ENCODE measurements around the gene PSENEN. TPM values are rescaled to one million over a fixed set of nuclear protein-coding genes. Genes with fewer than 3 reads are reported as not detected.

PSENEN gene
- total and polyA plus RNA-seq, 4 donors: 32.4 to 59.2 (median 35.0) TPM

DNA sequence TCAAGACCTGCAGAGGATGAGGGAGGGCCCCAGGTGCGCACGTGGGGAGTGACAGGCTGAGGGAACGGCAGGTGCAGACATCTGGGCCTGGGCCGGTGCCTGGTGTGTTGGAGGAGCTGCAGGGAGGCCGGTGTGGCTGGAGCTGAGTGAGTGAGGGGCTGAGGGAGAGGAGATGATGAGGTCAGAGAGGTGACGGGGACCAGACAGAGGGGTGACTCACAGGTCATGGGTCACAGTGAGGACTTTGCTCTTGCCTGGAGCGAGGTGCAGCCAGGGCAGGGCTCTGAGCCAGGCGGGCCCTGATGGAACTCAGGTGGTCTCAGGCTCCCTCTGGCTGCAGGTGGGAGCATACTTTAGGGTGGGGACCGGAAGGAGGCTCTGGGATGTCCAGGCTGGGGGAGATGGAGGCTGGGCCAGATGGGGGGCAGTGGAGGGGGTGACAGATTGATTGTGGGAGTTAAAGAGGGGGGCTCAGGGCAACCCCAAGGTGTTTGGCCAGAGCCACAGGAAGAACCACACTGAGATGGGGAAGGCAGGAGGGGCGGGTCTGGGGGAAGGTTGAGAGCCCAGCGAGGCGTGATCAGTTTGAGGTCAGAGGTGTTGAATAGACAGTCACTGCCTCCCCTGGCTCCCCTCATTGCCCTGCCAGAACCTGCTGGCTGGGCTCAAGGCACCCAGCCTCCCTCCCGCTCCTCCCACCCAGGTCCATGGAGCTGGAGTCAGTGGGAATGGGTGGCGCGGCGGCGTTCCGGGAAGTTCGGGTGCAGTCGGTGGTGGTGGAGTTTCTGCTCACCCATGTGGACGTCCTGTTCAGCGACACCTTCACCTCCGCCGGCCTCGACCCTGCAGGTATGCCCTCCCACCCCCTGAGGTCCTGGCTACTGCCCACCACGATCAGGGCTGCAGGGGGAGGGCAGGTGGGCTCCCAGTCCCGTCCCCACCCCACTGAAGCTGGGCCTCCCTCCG, 38.3 kb downstream of the PSENEN start:
- no peaks in the 10 kb centered on the region for H3K27me3 ChIP-seq (ENCODE audit: control insufficient read depth in 1 of 2, insufficient read depth in 2 of 2, low read length in 1 of 2)
- ATAC-seq (ENCODE audit: low FRiP score): no peak
- no peak overlapping the region for H3K27ac ChIP-seq (ENCODE audit: low read depth in 1 of 2, low read length in 2 of 2)
- H3K4me3 ChIP-seq (ENCODE audit: low read length in 2 of 2): no peak overlapping the region
- no peak for DNase-seq
- 80 to 84% methylated on average over 26 to 28 of the region's 28 CpGs for WGBS, 2 donors
- no peaks in the 10 kb centered on the region for H3K9me3 ChIP-seq (ENCODE audit: control insufficient read depth, low read length)
- intact Hi-C loops (cut with DNase I): no loop called here
- peaks cover 0 to 1% of the 10 kb centered on the region in 2 donors for H3K36me3 ChIP-seq (ENCODE audit: control insufficient read depth in 1 of 2, insufficient read depth in 2 of 2, low read length in 1 of 2)
- H3K4me1 ChIP-seq (ENCODE audit: control insufficient read depth in 1 of 2, insufficient read depth in 2 of 2, low read length in 2 of 2): no peaks in the 10 kb centered on the region

DNA sequence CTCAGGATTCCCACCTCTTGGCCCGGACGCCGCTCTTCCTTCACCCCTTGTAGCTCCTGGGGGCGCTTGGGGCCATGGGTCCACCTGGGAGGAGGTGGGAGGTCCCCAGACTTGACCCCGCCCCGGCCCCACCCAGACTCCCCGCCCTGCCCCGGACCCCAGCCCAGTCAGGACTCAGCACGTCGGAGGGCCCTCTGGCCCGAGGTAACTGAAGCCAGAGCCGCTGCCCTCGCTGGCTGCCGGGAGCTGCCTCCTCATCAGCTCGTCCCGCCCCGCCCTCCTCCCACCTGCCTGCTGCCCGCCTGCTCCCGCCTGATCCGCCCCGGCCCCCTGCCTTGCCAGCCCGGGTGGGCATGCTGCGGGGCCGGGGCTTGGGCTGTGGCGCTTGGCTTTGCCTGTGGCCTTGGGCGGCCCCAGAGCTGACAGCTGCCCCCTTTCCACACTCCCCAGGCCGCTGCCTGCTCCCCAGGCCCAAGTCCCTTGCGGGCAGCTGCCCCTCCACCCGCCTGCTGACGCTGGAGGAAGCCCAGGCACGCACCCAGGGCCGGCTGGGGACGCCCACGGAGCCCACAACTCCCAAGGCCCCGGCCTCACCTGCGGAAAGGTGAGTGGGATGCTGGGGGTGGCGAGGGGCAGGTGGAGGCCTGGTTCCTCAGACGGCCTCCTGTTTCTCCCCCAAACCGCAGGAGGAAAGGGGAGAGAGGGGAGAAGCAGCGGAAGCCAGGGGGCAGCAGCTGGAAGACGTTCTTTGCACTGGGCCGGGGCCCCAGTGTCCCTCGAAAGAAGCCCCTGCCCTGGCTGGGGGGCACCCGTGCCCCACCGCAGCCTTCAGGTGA, 39.3 kb downstream of the PSENEN start:
- Histone ChIP-seq H3K27me3 (ENCODE audit: control insufficient read depth in 1 of 2, insufficient read depth in 2 of 2, low read length in 1 of 2) (no peaks in the 10 kb centered on the region), H3K4me1 (ENCODE audit: control insufficient read depth in 1 of 2, insufficient read depth in 2 of 2, low read length in 2 of 2) (no peaks in the 10 kb centered on the region), H3K36me3 (ENCODE audit: control insufficient read depth in 1 of 2, insufficient read depth in 2 of 2, low read length in 1 of 2) (peaks cover 0 to 1% of the 10 kb centered on the region in 2 donors), H3K9me3 (ENCODE audit: control insufficient read depth, low read length) (no peaks in the 10 kb centered on the region), H3K27ac (ENCODE audit: low read depth in 1 of 2, low read length in 2 of 2) (no peak overlapping the region), H3K4me3 (ENCODE audit: low read length in 2 of 2) (no peak overlapping the region)
- WGBS, 2 donors: 76 to 77% methylated on average over 34 to 45 of the region's 45 CpGs
- intact Hi-C loops (cut with DNase I): no loop called here
- no peak for DNase-seq
- ATAC-seq (ENCODE audit: low FRiP score): no peak

DNA sequence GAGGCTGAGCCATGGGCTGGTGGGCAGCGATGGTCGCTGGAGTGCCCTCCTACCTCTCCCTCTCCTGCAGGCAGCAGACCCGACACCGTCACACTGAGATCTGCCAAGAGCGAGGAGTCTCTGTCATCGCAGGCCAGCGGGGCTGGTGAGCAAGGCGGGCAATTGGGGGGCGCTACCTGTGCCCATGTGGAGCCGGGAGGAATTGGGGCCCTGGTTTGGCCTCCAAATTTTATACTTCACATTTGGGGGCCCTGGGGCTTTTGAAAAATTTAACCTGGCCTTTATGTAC, 39.8 kb downstream of the PSENEN start:
- 84 to 86% methylated on average over 10 of the region's 10 CpGs for WGBS, 2 donors
- ATAC-seq (ENCODE audit: low FRiP score) (no peak), DNase-seq (no peak)
- Histone ChIP-seq H3K27me3 (ENCODE audit: control insufficient read depth in 1 of 2, insufficient read depth in 2 of 2, low read length in 1 of 2) (no peaks in the 10 kb centered on the region), H3K4me1 (ENCODE audit: control insufficient read depth in 1 of 2, insufficient read depth in 2 of 2, low read length in 2 of 2) (no peaks in the 10 kb centered on the region), H3K9me3 (ENCODE audit: control insufficient read depth, low read length) (no peaks in the 10 kb centered on the region), H3K27ac (ENCODE audit: low read depth in 1 of 2, low read length in 2 of 2) (no peak overlapping the region), H3K4me3 (ENCODE audit: low read length in 2 of 2) (no peak overlapping the region), H3K36me3 (ENCODE audit: control insufficient read depth in 1 of 2, insufficient read depth in 2 of 2, low read length in 1 of 2) (peaks cover 0 to 1% of the 10 kb centered on the region in 2 donors)
- intact Hi-C loops (cut with DNase I): no loop called here

DNA sequence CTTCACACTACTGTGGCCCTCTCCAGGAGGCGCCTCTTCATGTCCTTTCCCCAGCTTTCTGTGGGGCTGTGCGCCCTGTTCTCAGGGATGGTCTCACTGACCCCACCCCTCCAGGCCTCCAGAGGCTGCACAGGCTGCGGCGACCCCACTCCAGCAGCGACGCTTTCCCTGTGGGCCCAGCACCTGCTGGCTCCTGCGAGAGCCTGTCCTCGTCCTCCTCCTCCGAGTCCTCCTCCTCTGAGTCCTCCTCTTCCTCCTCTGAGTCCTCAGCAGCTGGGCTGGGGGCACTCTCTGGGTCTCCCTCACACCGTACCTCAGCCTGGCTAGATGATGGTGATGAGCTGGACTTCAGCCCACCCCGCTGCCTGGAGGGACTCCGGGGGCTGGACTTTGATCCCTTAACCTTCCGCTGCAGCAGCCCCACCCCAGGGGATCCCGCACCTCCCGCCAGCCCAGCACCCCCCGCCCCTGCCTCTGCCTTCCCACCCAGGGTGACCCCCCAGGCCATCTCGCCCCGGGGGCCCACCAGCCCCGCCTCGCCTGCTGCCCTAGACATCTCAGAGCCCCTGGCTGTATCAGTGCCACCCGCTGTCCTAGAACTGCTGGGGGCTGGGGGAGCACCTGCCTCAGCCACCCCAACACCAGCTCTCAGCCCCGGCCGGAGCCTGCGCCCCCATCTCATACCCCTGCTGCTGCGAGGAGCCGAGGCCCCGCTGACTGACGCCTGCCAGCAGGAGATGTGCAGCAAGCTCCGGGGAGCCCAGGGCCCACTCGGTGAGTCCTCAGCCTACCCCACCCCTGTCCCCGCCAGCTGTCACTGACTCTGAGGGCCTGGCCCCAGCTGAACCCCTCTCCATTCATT, 41.1 kb downstream of the PSENEN start:
- WGBS, 2 donors: 91 to 93% methylated on average over 21 to 31 of the region's 31 CpGs
- no peaks in the 10 kb centered on the region for H3K27me3 ChIP-seq (ENCODE audit: control insufficient read depth in 1 of 2, insufficient read depth in 2 of 2, low read length in 1 of 2)
- no peak overlapping the region for H3K27ac ChIP-seq (ENCODE audit: low read depth in 1 of 2, low read length in 2 of 2)
- no peaks in the 10 kb centered on the region for H3K9me3 ChIP-seq (ENCODE audit: control insufficient read depth, low read length)
- H3K4me1 ChIP-seq (ENCODE audit: control insufficient read depth in 1 of 2, insufficient read depth in 2 of 2, low read length in 2 of 2): no peaks in the 10 kb centered on the region
- no peak for DNase-seq
- no peaks in the 10 kb centered on the region for H3K36me3 ChIP-seq (ENCODE audit: control insufficient read depth in 1 of 2, insufficient read depth in 2 of 2, low read length in 1 of 2)
- no peak for ATAC-seq (ENCODE audit: low FRiP score)
- no peak overlapping the region for H3K4me3 ChIP-seq (ENCODE audit: low read length in 2 of 2)
- intact Hi-C loops (cut with DNase I): no loop called here

DNA sequence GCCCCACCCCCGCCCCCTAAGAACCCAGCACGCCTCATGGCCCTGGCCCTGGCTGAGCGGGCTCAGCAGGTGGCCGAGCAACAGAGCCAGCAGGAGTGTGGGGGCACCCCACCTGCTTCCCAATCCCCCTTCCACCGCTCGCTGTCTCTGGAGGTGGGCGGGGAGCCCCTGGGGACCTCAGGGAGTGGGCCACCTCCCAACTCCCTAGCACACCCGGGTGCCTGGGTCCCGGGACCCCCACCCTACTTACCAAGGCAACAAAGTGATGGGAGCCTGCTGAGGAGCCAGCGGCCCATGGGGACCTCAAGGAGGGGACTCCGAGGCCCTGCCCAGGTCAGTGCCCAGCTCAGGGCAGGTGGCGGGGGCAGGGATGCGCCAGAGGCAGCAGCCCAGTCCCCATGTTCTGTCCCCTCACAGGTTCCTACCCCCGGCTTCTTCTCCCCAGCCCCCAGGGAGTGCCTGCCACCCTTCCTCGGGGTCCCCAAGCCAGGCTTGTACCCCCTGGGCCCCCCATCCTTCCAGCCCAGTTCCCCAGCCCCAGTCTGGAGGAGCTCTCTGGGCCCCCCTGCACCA, 41.9 kb downstream of the PSENEN start:
- no peaks in the 10 kb centered on the region for H3K4me1 ChIP-seq (ENCODE audit: control insufficient read depth in 1 of 2, insufficient read depth in 2 of 2, low read length in 2 of 2)
- no peak overlapping the region for H3K27ac ChIP-seq (ENCODE audit: low read depth in 1 of 2, low read length in 2 of 2)
- no peaks in the 10 kb centered on the region for H3K36me3 ChIP-seq (ENCODE audit: control insufficient read depth in 1 of 2, insufficient read depth in 2 of 2, low read length in 1 of 2)
- no peak overlapping the region for H3K4me3 ChIP-seq (ENCODE audit: low read length in 2 of 2)
- ATAC-seq (ENCODE audit: low FRiP score) (no peak), DNase-seq (no peak)
- 92 to 94% methylated on average over 15 of the region's 15 CpGs for WGBS, 2 donors
- H3K27me3 ChIP-seq (ENCODE audit: control insufficient read depth in 1 of 2, insufficient read depth in 2 of 2, low read length in 1 of 2): no peaks in the 10 kb centered on the region
- no peaks in the 10 kb centered on the region for H3K9me3 ChIP-seq (ENCODE audit: control insufficient read depth, low read length)
- intact Hi-C loops (cut with DNase I): no loop called here

DNA sequence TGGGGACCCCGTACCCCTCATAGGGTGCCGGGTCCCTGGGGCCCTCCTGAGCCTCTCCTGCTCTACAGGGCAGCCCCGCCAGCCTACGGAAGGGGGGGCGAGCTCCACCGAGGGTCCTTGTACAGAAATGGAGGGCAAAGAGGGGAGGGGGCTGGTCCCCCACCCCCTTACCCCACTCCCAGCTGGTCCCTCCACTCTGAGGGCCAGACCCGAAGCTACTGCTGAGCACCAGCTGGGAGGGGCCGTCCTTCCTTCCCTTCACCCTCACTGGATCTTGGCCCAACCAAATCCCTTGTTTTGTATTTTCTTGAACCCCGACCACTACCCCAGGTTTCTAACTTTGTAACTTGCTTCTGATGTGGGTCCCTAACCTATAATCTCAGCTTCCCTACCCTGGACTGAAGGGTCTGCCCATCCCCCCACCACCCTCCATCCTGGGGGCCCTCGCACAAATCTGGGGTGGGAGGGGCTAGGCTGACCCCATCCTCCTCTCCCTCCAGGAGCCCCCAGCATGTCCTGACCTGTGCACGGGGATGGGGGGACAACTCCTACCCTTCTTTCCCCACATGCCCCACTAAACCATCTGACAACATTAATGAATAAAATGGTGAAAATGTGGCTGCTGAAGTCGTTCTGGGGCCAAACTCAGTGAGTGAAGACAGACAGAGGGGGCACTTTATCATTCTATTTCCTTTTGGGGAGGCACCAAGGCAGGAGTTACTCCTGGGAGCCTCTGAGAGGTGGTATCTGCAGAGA, 42.9 kb downstream of the PSENEN start:
- Histone ChIP-seq H3K27me3 (ENCODE audit: control insufficient read depth in 1 of 2, insufficient read depth in 2 of 2, low read length in 1 of 2) (no peaks in the 10 kb centered on the region), H3K27ac (ENCODE audit: low read depth in 1 of 2, low read length in 2 of 2) (no peak overlapping the region), H3K9me3 (ENCODE audit: control insufficient read depth, low read length) (no peaks in the 10 kb centered on the region), H3K4me1 (ENCODE audit: control insufficient read depth in 1 of 2, insufficient read depth in 2 of 2, low read length in 2 of 2) (no peaks in the 10 kb centered on the region), H3K4me3 (ENCODE audit: low read length in 2 of 2) (no peak overlapping the region), H3K36me3 (ENCODE audit: control insufficient read depth in 1 of 2, insufficient read depth in 2 of 2, low read length in 1 of 2) (no peaks in the 10 kb centered on the region)
- DNase-seq: no peak
- ATAC-seq (ENCODE audit: low FRiP score): no peak
- 75 to 79% methylated on average over 12 of the region's 12 CpGs for WGBS, 2 donors
- intact Hi-C loops (cut with DNase I): no loop called here

DNA sequence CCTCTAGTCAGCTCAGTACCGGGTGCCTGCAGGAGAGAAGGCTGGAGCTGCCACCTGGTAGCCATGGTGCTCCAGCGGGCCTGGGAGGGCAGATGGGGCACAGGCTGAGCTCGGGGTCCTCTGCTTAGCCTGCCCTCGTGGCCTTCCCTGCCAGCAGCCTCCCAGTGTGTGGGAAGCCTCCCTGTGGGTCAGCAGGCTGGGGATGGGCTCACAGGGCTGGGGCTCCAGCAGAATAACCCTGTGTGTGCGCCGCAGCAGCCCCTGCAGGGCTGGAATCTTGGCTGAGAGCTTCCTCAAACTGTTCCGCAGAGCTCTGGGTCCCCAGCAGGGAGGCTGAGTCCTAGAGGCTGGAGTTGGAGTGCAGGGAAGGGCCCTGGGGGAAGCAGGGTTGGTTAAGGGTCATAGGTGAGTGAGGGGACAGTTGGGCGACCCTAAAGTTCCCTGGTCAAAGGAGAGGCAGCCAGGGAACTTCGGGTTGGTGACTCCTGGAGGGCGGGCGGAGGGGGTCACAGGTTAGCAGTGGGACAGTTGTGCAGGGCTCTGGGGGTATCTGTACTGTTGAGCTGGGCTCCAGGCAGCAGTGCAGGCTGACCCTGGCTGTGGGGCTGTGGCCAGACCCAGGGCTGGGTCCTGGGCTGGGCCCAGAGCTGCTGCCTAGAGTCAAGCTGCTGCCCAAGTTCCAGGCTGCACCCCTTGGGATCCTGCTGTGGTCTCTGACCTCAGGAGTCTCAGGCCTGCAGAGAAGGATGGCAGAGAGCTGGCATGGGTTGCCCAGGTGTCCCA, 43.9 kb downstream of the PSENEN start:
- H3K4me3 ChIP-seq (ENCODE audit: low read length in 2 of 2): no peak overlapping the region
- H3K4me1 ChIP-seq (ENCODE audit: control insufficient read depth in 1 of 2, insufficient read depth in 2 of 2, low read length in 2 of 2): no peaks in the 10 kb centered on the region
- WGBS, 2 donors: 78 to 82% methylated on average over 10 to 11 of the region's 11 CpGs
- H3K27ac ChIP-seq (ENCODE audit: low read depth in 1 of 2, low read length in 2 of 2): no peak overlapping the region
- ATAC-seq (ENCODE audit: low FRiP score) (no peak), DNase-seq (no peak)
- no peaks in the 10 kb centered on the region for H3K36me3 ChIP-seq (ENCODE audit: control insufficient read depth in 1 of 2, insufficient read depth in 2 of 2, low read length in 1 of 2)
- intact Hi-C loops (cut with DNase I): no loop called here
- H3K27me3 ChIP-seq (ENCODE audit: control insufficient read depth in 1 of 2, insufficient read depth in 2 of 2, low read length in 1 of 2): no peaks in the 10 kb centered on the region
- no peaks in the 10 kb centered on the region for H3K9me3 ChIP-seq (ENCODE audit: control insufficient read depth, low read length)
